ENCODE data around the gene DHX16. TPM values are rescaled to one million over a fixed set of nuclear protein-coding genes. Genes with fewer than 3 reads are reported as not detected.
"Not testable (repeated sequence)": the region's sequence is repeated elsewhere in the genome, so short reads cannot be mapped to it uniquely, and the experiment has no call there.

The DHX16 gene
- total RNA-seq: 10 to 100 TPM; 26.6 to 45.4 (median 35.7) TPM
- polyA plus RNA-seq: 10 to 100 TPM; 32.1 to 70.3 (median 42.7) TPM
- long read RNA-seq, donor 1, transcript DHX16-202 (20 exons, 3,445 nt): major isoform, 15 of 26 reads
- long read RNA-seq, donor 1, partial matches to known transcripts: 9 of 26 reads
- long read RNA-seq, donor 1, other reads (novel, unspliced or antisense): 2 of 26 reads
- long read RNA-seq, donor 2, transcript DHX16-202 (20 exons, 3,445 nt): major isoform, 31 of 72 reads
- long read RNA-seq, donor 2, partial matches to known transcripts: 36 of 72 reads
- long read RNA-seq, donor 2, other reads (novel, unspliced or antisense): 5 of 72 reads

DNA sequence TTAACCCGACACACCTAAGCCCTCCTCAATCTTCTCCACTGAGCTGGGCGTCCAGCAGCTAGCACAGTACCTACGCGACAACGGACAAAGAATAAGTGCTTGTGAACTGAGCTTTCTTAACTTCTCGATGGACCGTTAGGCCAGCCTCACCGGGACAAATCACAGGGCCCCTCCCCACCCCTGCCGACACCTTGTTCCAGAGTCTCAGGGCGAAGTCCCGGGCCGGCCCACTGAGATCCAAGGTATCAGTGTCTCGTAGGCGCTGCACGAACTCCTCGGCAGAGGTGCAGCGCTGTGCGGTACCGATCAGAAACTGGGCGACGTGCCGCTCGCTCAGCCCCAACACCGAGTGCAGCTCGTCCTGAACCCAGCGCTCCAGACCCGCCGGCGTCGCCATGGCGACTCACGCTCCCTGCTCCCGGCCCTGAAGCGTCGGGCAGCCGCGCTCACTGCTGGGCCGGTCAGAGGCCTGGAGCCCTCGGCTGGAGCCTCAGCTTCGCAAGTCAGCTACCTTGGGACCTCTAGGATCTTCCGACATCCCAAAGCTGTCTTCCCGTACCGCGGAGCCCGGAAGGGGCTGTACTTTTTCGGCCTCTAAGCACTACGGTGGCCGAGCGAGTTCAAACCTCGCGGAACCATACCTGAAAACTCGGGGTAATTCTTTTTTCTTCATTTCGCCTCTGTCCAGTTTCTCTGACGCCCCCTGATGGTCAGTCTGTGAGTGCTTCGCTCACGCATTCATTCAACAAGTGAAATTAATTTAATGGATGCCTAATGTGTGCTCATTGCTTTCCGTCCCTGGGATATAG is at the start of gene DHX16:
TSS of gene DHX16 (minus strand) at position 562 of the 809 bp plus-strand sequence. CDS start at position 397, 165 bp downstream.
- Histone ChIP-seq H3K4me3 (peak within 1 kb of the TSS; percentile 97), H3K36me3 (ENCODE audit: insufficient read depth in 1 of 2, low read depth in 1 of 2) (peaks cover 7 to 53% of the 10 kb centered on the region in 2 donors), H3K9me3 (no peaks in the 10 kb centered on the region), H3K4me1 (peaks cover 13% of the 10 kb centered on the region), H3K27me3 (ENCODE audit: insufficient read depth in 3 of 3, low read length in 2 of 3) (no peaks in the 10 kb centered on the region), H3K27ac (peak within 1 kb of the TSS; percentile 78)
- TF ChIP-seq, protein P1, sequence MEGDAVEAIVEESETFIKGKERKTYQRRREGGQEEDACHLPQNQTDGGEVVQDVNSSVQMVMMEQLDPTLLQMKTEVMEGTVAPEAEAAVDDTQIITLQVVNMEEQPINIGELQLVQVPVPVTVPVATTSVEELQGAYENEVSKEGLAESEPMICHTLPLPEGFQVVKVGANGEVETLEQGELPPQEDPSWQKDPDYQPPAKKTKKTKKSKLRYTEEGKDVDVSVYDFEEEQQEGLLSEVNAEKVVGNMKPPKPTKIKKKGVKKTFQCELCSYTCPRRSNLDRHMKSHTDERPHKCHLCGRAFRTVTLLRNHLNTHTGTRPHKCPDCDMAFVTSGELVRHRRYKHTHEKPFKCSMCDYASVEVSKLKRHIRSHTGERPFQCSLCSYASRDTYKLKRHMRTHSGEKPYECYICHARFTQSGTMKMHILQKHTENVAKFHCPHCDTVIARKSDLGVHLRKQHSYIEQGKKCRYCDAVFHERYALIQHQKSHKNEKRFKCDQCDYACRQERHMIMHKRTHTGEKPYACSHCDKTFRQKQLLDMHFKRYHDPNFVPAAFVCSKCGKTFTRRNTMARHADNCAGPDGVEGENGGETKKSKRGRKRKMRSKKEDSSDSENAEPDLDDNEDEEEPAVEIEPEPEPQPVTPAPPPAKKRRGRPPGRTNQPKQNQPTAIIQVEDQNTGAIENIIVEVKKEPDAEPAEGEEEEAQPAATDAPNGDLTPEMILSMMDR (IDR thresholded peaks at IDR 0.05): peak; percentile 85
- 0 to 1% (median 0%) methylated on average over 57 of the region's 57 CpGs for WGBS, 3 donors
- intact Hi-C loops (cut with DNase I): loop anchor here (5.0 kb wide), 3 partner anchors 35 to 190 kb away; partner anchors contain the start of gene ATAT1 (in 1 of the 2)
- peak; percentile 97 for DNase-seq
- peak; percentile 88 to 94 (median 90) for ATAC-seq

DNA sequence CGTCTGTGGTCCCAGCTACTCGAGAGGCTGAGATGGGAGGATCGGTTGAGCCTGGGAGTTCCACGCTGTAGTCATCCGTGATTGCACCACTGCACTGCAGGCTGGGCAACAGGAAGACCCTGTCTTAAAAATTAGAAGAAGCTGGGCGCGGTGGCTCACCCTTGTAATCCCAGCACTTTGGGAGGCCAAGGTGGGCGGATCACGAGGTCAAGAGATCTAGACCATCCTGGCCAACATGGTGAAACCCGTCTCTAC is 49.1 kb upstream of the DHX16 start:
- not testable (repeated sequence) for H3K9me3 ChIP-seq; H3K27me3 ChIP-seq (ENCODE audit: insufficient read depth in 3 of 3, low read length in 2 of 3); ATAC-seq
- DNase-seq: peak in 1 of 2 donors; percentile 59
- intact Hi-C loops (cut with DNase I): loop anchor here (1.0 to 10.0 kb wide), 2 partner anchors 43 to 177 kb away; no protein-coding TSS in a partner anchor
- Histone ChIP-seq H3K27ac (peak overlapping the region; percentile 98), H3K4me1 (peaks cover 29% of the 10 kb centered on the region), H3K4me3 (peak overlapping the region; percentile 96), H3K36me3 (ENCODE audit: insufficient read depth in 1 of 2, low read depth in 1 of 2) (peaks cover 4 to 45% of the 10 kb centered on the region in 2 donors)
- WGBS, 3 donors: 22 to 35% (median 29%) methylated on average over 10 of the region's 10 CpGs

DNA sequence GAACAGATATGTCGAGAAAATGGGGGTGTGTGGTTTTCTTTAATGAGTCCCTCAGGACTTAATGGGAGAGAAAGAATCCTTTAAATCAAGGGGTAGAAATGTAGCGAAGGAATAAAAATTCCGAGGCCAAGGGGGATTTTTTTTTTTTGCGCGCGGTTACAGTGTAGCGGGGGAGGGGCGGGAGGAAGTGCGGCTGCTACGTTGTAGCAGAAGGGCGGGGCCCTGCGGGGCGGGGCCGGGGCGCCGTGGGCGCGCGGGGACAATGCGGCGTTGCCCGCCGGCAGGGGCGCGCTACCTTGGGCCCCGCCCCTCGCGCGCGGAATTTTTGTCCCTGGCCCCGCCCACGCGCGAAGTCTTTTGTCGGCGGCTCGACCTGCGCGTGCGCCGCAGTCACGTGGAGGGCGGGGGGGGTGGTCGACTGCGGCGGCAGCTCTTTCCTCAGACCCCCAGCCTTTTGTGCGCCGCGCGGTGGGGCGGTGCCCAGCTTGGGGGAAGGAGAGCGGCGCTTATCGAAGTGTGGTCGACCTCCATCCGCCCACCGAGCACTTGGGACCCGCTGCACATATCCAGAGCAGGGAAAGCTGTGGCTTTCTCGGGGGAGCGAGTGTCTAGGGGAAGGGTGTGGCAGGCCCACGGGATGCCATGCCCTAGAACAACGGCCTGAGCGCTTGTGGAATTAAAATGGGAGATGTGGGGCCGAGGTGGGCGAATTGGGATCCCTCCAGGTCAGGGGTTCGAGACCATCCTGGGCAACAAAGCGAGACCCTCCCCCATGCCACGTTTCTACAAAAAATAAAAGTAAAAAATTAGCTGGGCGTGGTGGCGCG is 48.6 kb upstream of the DHX16 start:
- no peaks in the 10 kb centered on the region for H3K9me3 ChIP-seq
- peak overlapping the region; percentile 96 for H3K4me3 ChIP-seq
- H3K27me3 ChIP-seq (ENCODE audit: insufficient read depth in 3 of 3, low read length in 2 of 3): no peaks in the 10 kb centered on the region
- WGBS, 3 donors: 2 to 7% (median 5%) methylated on average over 50 to 71 of the region's 71 CpGs
- ATAC-seq: peak; percentile 73 to 79 (median 77)
- intact Hi-C loops (cut with DNase I): loop anchor here (1.0 to 10.0 kb wide), 4 partner anchors 35 to 177 kb away; partner anchors contain the start of genes MRPS18B (in 1 of the 2), PPP1R10 (in 1 of the 2) and PPP1R18 (in 1 of the 2)
- H3K4me1 ChIP-seq: peaks cover 33% of the 10 kb centered on the region
- DNase-seq: peak; percentile 94 to 96
- TF ChIP-seq, protein P1 (IDR thresholded peaks at IDR 0.05): peak; percentile 44
- H3K36me3 ChIP-seq (ENCODE audit: insufficient read depth in 1 of 2, low read depth in 1 of 2): peaks cover 4 to 40% of the 10 kb centered on the region in 2 donors
- peak overlapping the region; percentile 98 for H3K27ac ChIP-seq

DNA sequence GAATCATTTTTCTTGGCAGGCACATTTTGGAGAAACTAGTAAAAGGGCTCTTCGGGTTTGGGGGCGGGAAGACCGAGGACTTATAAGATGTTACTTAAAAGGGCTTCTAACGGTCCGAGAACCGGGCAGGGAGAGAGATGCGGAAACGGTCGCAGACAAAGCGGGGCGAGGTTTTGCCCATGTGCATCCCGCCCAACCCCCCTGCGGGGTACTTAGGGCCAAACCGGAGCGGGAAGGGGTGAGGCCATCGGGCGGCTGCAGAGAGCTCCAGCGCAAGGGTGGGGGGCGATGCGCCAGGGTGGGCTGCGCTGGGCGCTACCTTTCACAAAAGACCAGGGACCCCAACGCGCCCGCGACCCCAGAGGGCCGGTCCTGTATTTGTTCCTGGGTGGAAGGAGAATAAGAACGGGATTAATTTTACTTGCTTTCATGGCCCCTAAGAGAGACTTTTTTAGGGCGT is 48.0 kb upstream of the DHX16 start:
- intact Hi-C loops (cut with DNase I): loop anchor here in 1 of 2 donors (2.0 to 10.0 kb wide), 3 partner anchors 34 to 176 kb away; partner anchors contain the start of genes MRPS18B, PPP1R10 and PPP1R18
- DNase-seq: peak; percentile 79 to 84
- Histone ChIP-seq H3K27me3 (ENCODE audit: insufficient read depth in 3 of 3, low read length in 2 of 3) (no peaks in the 10 kb centered on the region), H3K27ac (peak overlapping the region; percentile 98), H3K4me1 (peaks cover 39% of the 10 kb centered on the region), H3K36me3 (ENCODE audit: insufficient read depth in 1 of 2, low read depth in 1 of 2) (peaks cover 4 to 35% of the 10 kb centered on the region in 2 donors), H3K9me3 (no peaks in the 10 kb centered on the region), H3K4me3 (peak overlapping the region; percentile 96)
- peak; percentile 15 to 37 (median 33) for ATAC-seq
- TF ChIP-seq, protein P1 (IDR thresholded peaks at IDR 0.05): no peak
- WGBS, 3 donors: 0 to 1% (median 0%) methylated on average over 28 to 29 of the region's 29 CpGs

All from psoas muscle (tissue), 8 donors.